Lower leg skin (tissue), 4 donors: Measurements from ENCODE around the gene EPHX1. TPM values are rescaled to one million over a fixed set of nuclear protein-coding genes. Genes with fewer than 3 reads are reported as not detected.

ENCODE experiments used
- DNase-seq, 2 donors: peaks; one replicate each; pipeline ENCODE4 v3.0.0-alpha.2; 2019; ENCODE audit warnings: low spot score in 2 of 2
- H3K4me3 ChIP-seq: fragments of 200-600 bp; sonication (generic); 2 replicates; pipeline ENCODE4 v1.5.1; 2017; ENCODE audit warnings: mild to moderate bottlenecking, low read depth; ENCODE audit not compliant: poor library complexity, severe bottlenecking
- POLR2A ChIP-seq, 2 donors: fragments of 450-650 bp; IDR thresholded peaks; one replicate each; pipeline ENCODE4 v1.6.1; 2016 to 2017; ENCODE audit warnings: antibody characterized with exemption in 2 of 2, mild to moderate bottlenecking in 1 of 2, moderate library complexity in 1 of 2
- WGBS, 2 donors: methylation state at CpG; one replicate each; pipeline ENCODE4 v1.1.5; 2018; 5-methylcytosine and 5-hydroxymethylcytosine counted together
- intact Hi-C: fragments of 100-400 bp; cut with DNase I; formaldehyde crosslinking; loops from one replicate; pipeline ENCODE4 v1.15.0; 2023; ENCODE audit warnings: low total_unique reads
- total RNA-seq, 4 donors: library from RNA; depleted of rRNA; stranded (reverse); fragments of >200 nt; gene quantifications; one replicate each; pipeline ENCODE4 v1.1.0, GENCODE V29; 2016
- TF ChIP-seq, protein P1 (sequence below), 3 donors: fragments of 450-650 bp; IDR thresholded peaks; one replicate each; pipeline ENCODE4 v1.5.1; 2016; ENCODE audit warnings: antibody characterized with exemption in 3 of 3, mild to moderate bottlenecking in 3 of 3, moderate library complexity in 2 of 3

EPHX1 gene
- total RNA-seq, 4 donors from 2014 or later, result 42.9 to 62.7 (median 56.8) TPM

DNA sequence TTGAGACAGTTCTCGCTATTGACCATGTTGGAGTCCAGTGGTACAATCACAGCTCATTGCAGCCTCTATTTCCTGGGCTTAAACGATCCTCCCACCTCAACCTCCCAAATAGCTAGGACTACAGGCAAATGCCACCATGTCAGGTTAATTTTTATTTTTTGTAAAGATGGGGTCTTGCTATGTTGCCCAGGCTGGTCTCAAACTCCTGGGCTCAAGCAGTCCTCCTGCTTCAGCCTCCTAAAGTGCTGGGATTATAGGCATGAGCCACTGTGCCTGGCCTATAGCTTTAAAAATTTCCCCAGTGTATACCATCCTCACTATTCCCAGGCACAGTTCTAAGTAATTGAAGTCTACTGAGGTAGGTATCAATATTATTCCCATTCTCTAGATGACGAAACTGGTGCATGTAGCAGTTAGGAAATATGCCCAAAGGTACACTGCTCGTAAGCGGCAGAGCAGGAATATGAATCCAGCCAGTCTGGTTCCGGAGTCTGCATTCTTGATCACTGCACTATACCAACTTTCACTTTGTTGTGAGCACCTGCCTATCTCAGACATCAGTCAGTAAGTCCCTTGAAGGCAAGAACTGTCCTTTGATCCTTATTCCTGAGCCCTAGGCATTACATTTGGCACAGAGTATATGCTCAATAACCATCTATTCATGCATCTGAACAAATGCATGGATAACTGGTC lies 43.8 kb upstream of the EPHX1 start:
- H3K4me3 ChIP-seq, result no peak overlapping the region
- TF ChIP-seq POLR2A (IDR thresholded peaks at IDR 0.05), result no peak
- TF ChIP-seq, protein P1, sequence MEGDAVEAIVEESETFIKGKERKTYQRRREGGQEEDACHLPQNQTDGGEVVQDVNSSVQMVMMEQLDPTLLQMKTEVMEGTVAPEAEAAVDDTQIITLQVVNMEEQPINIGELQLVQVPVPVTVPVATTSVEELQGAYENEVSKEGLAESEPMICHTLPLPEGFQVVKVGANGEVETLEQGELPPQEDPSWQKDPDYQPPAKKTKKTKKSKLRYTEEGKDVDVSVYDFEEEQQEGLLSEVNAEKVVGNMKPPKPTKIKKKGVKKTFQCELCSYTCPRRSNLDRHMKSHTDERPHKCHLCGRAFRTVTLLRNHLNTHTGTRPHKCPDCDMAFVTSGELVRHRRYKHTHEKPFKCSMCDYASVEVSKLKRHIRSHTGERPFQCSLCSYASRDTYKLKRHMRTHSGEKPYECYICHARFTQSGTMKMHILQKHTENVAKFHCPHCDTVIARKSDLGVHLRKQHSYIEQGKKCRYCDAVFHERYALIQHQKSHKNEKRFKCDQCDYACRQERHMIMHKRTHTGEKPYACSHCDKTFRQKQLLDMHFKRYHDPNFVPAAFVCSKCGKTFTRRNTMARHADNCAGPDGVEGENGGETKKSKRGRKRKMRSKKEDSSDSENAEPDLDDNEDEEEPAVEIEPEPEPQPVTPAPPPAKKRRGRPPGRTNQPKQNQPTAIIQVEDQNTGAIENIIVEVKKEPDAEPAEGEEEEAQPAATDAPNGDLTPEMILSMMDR (IDR thresholded peaks at IDR 0.05), result no peak
- intact Hi-C loops, result loop anchor here (10.0 kb wide), 1 partner anchor 291 kb away; no protein-coding TSS in a partner anchor
- WGBS, 2 donors, result 74 to 76% methylated on average over 6 of the region's 6 CpGs
- DNase-seq, result peak in 1 of 2 donors; percentile 17

DNA sequence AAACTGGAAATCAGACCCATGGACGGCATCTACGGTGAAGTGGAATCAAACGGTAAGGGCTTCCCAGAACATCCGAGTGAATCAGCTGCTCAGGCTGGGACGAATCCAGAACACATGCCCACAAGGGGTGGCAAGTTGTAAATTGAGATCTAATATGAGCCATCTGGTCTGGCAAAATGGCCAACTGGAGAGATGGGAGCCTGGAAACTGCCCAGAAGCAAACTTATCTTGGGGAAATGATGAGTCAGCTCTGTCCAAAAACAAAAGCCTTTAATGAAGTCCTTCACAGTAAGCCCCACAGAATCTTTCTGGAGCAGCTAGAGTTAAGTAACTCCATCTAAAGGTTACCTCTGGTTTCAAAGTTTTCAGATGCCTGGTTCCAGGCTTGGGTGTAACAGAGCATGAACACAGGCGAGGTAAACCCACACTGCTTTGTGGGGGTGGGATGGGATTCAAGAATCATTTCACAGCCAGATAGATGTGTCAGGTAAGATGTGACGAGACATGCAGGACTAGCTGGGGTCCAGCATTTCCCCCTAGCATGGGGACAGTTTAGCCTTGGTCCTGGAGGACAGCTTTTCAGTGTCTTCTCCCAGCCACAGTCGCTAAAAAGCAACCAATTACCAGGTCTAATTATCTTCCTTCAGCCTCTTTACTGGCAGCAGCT lies 42.8 kb upstream of the EPHX1 start:
- TF ChIP-seq, protein P1 (IDR thresholded peaks at IDR 0.05), result no peak
- no peak for TF ChIP-seq POLR2A (IDR thresholded peaks at IDR 0.05)
- intact Hi-C loops, result loop anchor here (10.0 kb wide), 1 partner anchor 292 kb away; no protein-coding TSS in a partner anchor
- peak; percentile 26 to 83 for DNase-seq
- H3K4me3 ChIP-seq, result no peak overlapping the region
- 17 to 28% methylated on average over 8 of the region's 8 CpGs for WGBS, 2 donors

DNA sequence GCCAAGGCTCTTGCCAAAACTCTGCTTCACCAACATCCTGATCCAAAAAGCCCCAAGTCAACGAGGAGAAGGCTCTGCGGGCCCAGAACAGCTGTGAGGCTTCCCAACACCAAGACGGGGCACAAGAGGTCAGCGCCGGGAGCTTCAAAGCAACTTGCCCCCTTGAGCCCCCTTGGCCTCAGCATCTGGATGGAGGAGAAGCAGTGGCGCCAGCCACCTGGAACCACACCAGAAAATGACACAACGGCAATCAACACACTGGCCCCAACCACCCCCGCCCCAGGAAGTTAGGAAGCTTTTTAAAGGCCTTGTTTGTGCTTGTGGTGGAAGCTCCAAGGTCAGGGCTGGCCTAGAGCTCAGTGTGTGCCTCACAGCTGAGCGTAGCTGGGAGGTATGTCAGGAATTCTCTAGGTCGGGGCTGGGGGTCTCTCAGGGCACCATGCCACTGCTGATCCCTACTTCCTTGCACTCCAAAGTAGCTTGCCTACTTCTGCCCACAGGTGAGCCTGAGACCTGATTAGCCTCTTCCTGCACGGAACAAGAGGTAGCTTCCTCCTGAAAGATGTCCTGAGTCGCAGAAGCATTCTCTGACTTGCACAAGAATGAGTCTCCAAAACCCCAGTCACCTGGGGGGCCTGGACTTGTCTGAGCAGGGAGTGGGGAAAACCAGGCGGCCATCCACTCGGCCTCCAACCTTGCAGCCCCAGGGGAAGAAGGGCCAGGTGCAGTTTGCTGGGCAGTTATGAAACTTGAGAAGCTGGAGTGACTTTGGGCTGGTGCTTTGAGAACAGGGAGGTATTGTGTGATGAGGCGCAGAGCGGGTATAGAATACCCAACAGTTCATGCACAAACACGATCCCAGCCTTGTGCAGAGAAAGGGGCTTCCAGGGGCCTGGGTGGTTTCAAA lies 42.0 kb upstream of the EPHX1 start:
- DNase-seq, result peak; percentile 53 to 90
- 36 to 37% methylated on average over 15 to 17 of the region's 17 CpGs for WGBS, 2 donors
- TF ChIP-seq, protein P1 (IDR thresholded peaks at IDR 0.05), result no peak
- TF ChIP-seq POLR2A (IDR thresholded peaks at IDR 0.05), result no peak
- H3K4me3 ChIP-seq, result no peak overlapping the region
- intact Hi-C loops, result loop anchor here (10.0 kb wide), 1 partner anchor 293 kb away; no protein-coding TSS in a partner anchor

DNA sequence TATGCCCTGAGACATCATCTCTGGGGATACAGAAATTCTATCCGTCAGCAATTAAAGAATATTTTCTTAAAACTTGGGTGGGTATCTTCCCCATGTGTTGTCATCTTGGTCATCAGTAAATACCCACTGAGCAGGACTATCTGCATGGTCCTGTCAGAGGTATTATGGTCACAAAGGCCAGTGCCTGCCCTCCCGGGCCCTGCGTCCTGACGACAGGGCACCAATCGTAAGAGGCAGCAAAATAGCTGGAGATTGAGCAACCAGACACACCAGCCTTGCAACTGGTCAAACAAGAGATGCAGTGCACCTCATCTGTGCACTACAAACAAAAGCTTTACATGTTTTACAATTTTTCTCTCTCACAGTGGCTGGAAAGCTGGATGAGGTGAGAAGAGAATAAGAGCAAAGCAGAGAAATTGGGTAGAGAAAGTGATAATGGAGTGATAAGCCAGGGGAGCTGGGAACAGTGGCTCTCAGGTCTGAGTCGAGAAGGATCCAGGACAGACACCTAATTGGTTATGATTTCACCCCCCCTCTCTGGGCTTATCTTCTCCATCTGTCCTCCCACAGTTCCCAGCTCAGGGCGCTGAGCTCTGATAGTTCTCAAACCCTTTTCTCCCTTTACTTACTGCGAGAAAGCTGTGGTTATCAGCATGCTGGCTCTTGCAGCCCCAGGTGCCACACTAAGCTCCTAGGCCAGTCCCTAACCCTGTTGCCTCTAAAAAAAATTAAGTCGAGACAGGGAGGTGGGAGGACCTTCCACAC lies 41.1 kb upstream of the EPHX1 start:
- intact Hi-C loops, result loop anchor here (10.0 kb wide), 1 partner anchor 294 kb away; no protein-coding TSS in a partner anchor
- no peak overlapping the region for H3K4me3 ChIP-seq
- 72 to 85% methylated on average over 9 of the region's 9 CpGs for WGBS, 2 donors
- no peak for TF ChIP-seq POLR2A (IDR thresholded peaks at IDR 0.05)
- TF ChIP-seq, protein P1 (IDR thresholded peaks at IDR 0.05), result no peak
- peak; percentile 13 to 79 for DNase-seq

DNA sequence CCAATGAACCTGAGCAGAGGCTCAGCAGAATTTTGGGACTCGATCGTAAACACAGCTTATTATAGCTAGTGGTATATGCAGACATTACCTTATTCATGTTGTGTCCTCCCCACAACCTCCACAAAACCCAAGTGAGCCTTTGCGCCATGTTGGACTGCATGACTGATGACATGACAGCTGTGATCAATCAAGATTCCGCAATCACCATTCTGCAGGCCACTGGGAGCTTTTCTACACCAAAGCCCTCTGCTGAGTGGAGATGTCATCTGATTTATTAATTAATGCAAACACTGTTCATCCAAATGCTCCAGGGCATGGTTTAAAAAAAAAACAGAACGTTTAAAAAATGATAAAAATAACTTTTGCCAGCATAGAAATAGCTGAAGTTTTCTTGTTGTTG lies 40.2 kb upstream of the EPHX1 start:
- intact Hi-C loops, result loop anchor here (10.0 kb wide), 1 partner anchor 295 kb away; no protein-coding TSS in a partner anchor
- TF ChIP-seq, protein P1 (IDR thresholded peaks at IDR 0.05), result no peak
- no peak for TF ChIP-seq POLR2A (IDR thresholded peaks at IDR 0.05)
- peak; percentile 9 to 63 for DNase-seq
- WGBS, 2 donors, result 77 to 80% methylated on average over 5 of the region's 5 CpGs
- H3K4me3 ChIP-seq, result no peak overlapping the region
